GM19438 (cell line): ENCODE measurements around the gene CD19.
"Not testable (repeated sequence)": the region's sequence is repeated elsewhere in the genome, so short reads cannot be mapped to it uniquely, and the experiment has no call there.

Experiments used
- ATAC-seq: cut with Tn5 transposase; IDR thresholded peaks from one replicate; pipeline ENCODE4 v1.9.1; 2021; ENCODE audit warnings: low read depth; ENCODE audit not compliant: unreplicated experiment

Gene CD19

GRCh38 chr16:28905800-28906372 is 25.9 kb upstream of the CD19 start:
- ATAC-seq = no peak

- ATAC-seq = no peak
Observed at GRCh38 chr16:28910086-28911031, 21.4 kb upstream of the CD19 start.

- no peak for ATAC-seq
Observed at GRCh38 chr16:28912558-28912957, 19.2 kb upstream of the CD19 start.

GRCh38 chr16:28913946-28914724 is 17.6 kb upstream of the CD19 start:
- ATAC-seq = no peak

- no peak for ATAC-seq
Observed at GRCh38 chr16:28915181-28915580, 16.6 kb upstream of the CD19 start.

- no peak for ATAC-seq
Observed at GRCh38 chr16:28917095-28917494, 14.7 kb upstream of the CD19 start.

GRCh38 chr16:28918698-28919097 is 13.1 kb upstream of the CD19 start:
- ATAC-seq = no peak

GRCh38 chr16:28923231-28923587 is 8.6 kb upstream of the CD19 start:
- ATAC-seq = no peak

- peak; percentile 53 for ATAC-seq
Observed at GRCh38 chr16:28923652-28924398, 7.9 kb upstream of the CD19 start.

GRCh38 chr16:28924399-28924761 is 7.4 kb upstream of the CD19 start:
- peak; percentile 26 for ATAC-seq

GRCh38 chr16:28924762-28925385 is 6.9 kb upstream of the CD19 start, which contains the start of gene RABEP2:
Gene RABEP2, minus strand, starts transcription at chr16:28925238. Its CDS starts 75 bp downstream, at chr16:28925163.
- ATAC-seq = peak; percentile 48

- ATAC-seq = peak; percentile 30
Observed at GRCh38 chr16:28925386-28926228, 6.2 kb upstream of the CD19 start.

- not testable (repeated sequence) for ATAC-seq
Observed at GRCh38 chr16:28926284-28926683, 5.5 kb upstream of the CD19 start.

- ATAC-seq = no peak
Observed at GRCh38 chr16:28927815-28928214, 4.0 kb upstream of the CD19 start.

- ATAC-seq = no peak
Observed at GRCh38 chr16:28930203-28930602, 1.6 kb upstream of the CD19 start.

GRCh38 chr16:28930652-28931051 is 1.1 kb upstream of the CD19 start:
- ATAC-seq = peak; percentile 44

- no peak for ATAC-seq
Observed at GRCh38 chr16:28932339-28933141, 769 bp downstream of the CD19 start.

- no peak for ATAC-seq
Observed at GRCh38 chr16:28933171-28933570, 1.4 kb downstream of the CD19 start.
